Muscle of leg (tissue), 11 donors: ENCODE data around the gene MXRA8. TPM values are rescaled to one million over a fixed set of nuclear protein-coding genes. Genes with fewer than 3 reads are reported as not detected.

ENCODE experiments used
- DNase-seq: peaks from one replicate; pipeline ENCODE4 v3.0.0; 2013
- H3K27ac ChIP-seq: one replicate; pipeline ENCODE4 v1.5.1; 2013; ENCODE audit warnings: mild to moderate bottlenecking, low read length, control low read depth
- H3K27me3 ChIP-seq: one replicate; pipeline ENCODE4 v1.6.1; 2013; ENCODE audit warnings: low read length; ENCODE audit not compliant: control insufficient read depth, insufficient read depth
- H3K36me3 ChIP-seq: one replicate; pipeline ENCODE4 v1.6.1; 2013; ENCODE audit warnings: low read length; ENCODE audit not compliant: control insufficient read depth, insufficient read depth
- H3K4me1 ChIP-seq: one replicate; pipeline ENCODE4 v1.6.1; 2013; ENCODE audit warnings: low read length; ENCODE audit not compliant: control insufficient read depth, insufficient read depth
- H3K4me3 ChIP-seq: one replicate; pipeline ENCODE4 v1.5.1; 2013; ENCODE audit warnings: low read length, control low read depth
- H3K9me3 ChIP-seq: replicated peaks from 2 replicates; pipeline ENCODE4 v1.6.1; 2013; ENCODE audit warnings: low read depth, low read length; ENCODE audit not compliant: control insufficient read depth
- WGBS: methylation state at CpG from one replicate; pipeline ENCODE4 v1.1.5; 2013; ENCODE audit warnings: missing lambda C conversion rate; ENCODE audit not compliant: insufficient coverage; 5-methylcytosine and 5-hydroxymethylcytosine counted together
- polyA plus RNA-seq, 8 donors: library from polyadenylated mRNA; unstranded; fragments of 120-200 nt; gene quantifications; one replicate each; pipeline versions ENCODE4 v1.2.1 to v1.2.3, GENCODE V29; 2013; ENCODE audit warnings: inconsistent platforms in 1 of 8, low replicate concordance in 1 of 8; ENCODE audit not compliant: insufficient read length in 8 of 8, insufficient read depth in 1 of 8
- total RNA-seq: library from RNA; stranded (reverse); fragments of 120-200 nt; gene quantifications from one replicate; pipeline ENCODE4 v1.2.4, GENCODE V29; 2013

Gene MXRA8
- total and polyA plus RNA-seq, 9 donors = 56.2 to 113 (median 87.9) TPM

DNA sequence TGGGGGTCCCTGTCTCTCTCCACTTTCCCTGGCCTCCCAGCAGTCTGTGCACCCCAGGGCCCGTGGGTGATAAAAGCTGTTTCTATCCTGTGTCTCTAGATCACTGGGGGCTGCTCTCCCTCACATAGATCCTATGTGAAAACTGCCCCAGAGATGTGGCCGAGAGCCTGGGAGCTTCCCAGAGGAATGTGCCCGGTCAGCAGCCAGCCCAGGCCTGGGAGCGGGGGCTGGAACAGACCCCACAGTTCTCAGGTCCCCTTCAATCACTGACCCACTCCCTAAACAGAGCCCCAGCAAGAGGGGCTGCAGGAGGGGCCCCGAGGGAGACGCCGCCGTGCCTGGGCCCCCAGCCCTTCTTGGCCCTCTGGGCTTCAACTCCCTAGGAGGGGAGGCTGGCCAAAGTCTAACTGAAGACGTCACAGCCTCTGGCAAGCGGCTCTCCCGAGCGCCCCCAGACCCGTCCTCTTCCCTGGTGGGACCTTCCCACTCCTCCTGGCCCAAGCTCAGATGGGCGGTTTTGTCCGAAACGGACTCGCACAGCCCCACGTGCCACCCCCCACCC is 403 bp downstream of the MXRA8 start:
- Histone ChIP-seq H3K4me3 (peak overlapping the region; percentile 54), H3K27me3 (peaks cover 29% of the 10 kb centered on the region), H3K27ac (peak overlapping the region; percentile 85), H3K9me3 (no peaks in the 10 kb centered on the region), H3K4me1 (peaks cover 66% of the 10 kb centered on the region), H3K36me3 (peaks cover 11% of the 10 kb centered on the region)
- 3% methylated on average over 17 of the region's 18 CpGs for WGBS
- peak; percentile 35 for DNase-seq

GRCh38 chr1:1356796-1357401 is 1.5 kb downstream of the MXRA8 start:
- Histone ChIP-seq H3K27me3 (peaks cover 40% of the 10 kb centered on the region), H3K9me3 (no peaks in the 10 kb centered on the region), H3K36me3 (peaks cover 21% of the 10 kb centered on the region), H3K4me3 (peak overlapping the region; percentile 54), H3K4me1 (peaks cover 72% of the 10 kb centered on the region), H3K27ac (peak overlapping the region; percentile 85)
- DNase-seq = no peak
- 11% methylated on average over 23 of the region's 26 CpGs for WGBS

DNA sequence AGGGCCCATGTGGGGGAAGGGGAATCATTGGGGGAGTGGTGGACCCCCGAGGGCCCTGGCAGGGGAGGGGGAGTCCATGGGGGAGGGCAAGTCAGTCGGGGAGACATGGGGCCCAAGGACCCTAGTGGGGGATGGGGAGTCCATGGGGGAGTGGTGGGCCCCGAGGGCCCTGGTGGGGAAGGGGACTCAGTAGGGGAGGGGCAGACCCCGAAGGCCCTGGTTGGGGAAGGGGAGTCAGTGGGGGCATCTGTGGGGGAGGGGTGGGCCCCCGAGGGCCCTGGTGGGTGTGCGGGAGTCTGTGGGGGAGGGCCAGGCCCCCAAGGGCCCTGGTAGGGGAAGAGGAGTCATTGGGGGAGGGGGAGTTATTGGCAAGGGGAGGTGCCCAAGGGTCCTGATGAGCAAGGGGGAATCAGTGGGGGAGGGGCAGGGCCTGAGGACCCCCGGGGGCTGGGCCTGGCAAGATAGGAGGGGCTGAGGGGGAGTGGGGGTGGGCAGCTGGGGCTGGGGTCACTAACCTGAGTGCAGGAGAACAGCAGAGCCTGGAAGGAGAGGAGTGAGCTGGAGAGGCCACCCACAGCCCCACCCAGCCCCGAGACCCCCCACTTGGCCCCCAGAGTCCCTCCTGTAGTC is 2.1 kb downstream of the MXRA8 start:
- no peak for DNase-seq
- peaks cover 41% of the 10 kb centered on the region for H3K27me3 ChIP-seq
- peak overlapping the region; percentile 54 for H3K4me3 ChIP-seq
- peaks cover 72% of the 10 kb centered on the region for H3K4me1 ChIP-seq
- no peak overlapping the region for H3K27ac ChIP-seq
- WGBS = 35% methylated on average over 6 of the region's 8 CpGs
- no peaks in the 10 kb centered on the region for H3K9me3 ChIP-seq
- peaks cover 21% of the 10 kb centered on the region for H3K36me3 ChIP-seq

DNA sequence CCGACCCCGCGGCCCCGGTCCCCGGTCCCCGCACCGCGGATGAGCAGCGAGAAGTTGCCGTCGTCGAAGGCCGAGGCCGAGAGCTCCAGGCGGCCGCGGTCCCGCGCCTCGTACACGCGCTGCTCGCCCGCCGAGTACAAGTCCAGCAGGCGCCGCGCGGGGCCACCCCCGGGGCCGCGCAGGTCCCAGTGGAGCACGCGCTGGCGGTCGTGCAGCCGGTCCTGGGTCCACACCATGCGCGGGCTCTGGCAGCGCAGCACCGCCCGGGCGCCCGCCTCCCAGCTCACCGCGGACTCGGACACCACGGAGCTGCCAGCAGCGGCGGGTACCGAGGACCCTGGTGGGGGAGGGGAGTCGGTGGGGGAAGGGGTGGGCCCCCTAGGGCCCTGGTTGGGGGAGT is 2.9 kb downstream of the MXRA8 start:
- peak; percentile 46 for DNase-seq
- 7% methylated on average over 46 of the region's 52 CpGs for WGBS
- Histone ChIP-seq H3K4me3 (no peak overlapping the region), H3K36me3 (peaks cover 21% of the 10 kb centered on the region), H3K9me3 (no peaks in the 10 kb centered on the region), H3K4me1 (peaks cover 64% of the 10 kb centered on the region), H3K27me3 (peaks cover 41% of the 10 kb centered on the region), H3K27ac (no peak overlapping the region)

GRCh38 chr1:1354271-1355247 is 3.8 kb downstream of the MXRA8 start:
- Histone ChIP-seq H3K36me3 (peaks cover 21% of the 10 kb centered on the region), H3K4me1 (peaks cover 55% of the 10 kb centered on the region), H3K9me3 (no peaks in the 10 kb centered on the region), H3K27me3 (peaks cover 41% of the 10 kb centered on the region), H3K27ac (no peak overlapping the region), H3K4me3 (no peak overlapping the region)
- no peak for DNase-seq
- WGBS = 49% methylated on average over 90 of the region's 116 CpGs

DNA sequence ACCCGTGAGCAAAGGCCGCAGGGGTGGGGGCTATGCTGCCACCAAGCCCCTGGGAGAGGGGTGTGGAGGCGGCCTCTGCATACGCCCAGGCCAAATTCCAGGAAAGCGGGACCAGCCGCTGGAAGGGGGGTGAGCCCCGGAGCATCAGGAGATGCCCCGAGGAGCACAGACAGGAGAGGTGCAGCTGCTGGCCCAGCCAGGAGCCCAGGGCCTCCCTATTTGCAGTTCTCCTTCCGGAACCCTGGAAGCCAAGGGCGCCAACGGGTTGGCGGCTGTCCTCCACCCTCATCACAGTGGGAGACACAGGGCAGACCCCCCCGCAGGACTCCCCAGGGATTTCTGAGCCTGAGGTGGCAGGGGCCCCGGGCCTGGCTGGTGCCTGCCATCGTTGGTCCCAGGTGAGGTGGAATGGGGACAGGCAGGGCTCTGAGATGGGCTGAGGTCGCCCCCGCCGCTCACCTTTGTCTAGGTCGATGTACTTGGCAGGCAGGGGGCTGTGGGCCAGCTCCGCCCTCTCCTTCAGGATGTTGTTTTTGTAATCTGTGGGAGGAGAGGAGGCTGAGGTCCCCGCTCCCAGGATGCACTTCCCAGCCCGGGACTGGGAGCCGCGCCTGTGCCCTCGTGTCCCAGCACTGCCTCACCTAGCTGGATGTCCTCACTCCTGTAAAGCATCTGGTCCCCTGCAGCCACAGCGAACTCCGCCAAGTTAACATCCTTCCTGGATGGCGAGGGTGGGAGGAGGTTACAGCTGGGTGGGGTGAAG is 4.8 kb downstream of the MXRA8 start:
- no peak for DNase-seq
- no peak overlapping the region for H3K4me3 ChIP-seq

DNA sequence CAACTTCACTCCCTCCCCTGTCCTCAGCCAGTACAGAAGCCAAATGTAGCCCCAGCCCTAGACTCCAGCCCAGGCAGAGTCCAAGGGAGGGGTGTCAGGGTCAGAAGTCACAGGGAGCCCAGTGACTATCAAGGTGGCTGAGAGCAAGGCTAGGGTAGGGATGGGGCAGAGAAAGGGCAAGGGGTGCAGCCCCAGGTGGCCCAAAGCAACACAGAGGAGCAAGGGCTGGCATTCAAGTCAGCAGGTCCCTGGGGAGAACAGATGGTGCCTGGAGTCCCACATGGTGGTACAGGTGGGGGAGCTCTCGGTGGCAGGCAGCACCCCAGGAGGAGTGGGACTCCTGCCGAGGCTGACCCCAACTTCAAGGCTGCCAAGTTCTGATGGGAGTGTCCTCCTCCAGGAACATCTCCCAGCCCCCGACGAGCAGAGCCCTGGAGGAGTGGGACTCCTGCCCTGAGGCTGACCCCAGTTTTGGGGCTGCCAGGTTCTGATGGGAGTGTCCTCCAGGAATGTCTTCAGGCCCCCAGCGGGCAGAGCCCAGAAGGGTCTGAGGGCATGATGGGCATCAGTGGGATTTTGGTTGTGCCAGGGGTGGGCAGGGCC is 5.5 kb downstream of the MXRA8 start:
- 50% methylated on average over 2 of the region's 5 CpGs for WGBS
- Histone ChIP-seq H3K9me3 (no peaks in the 10 kb centered on the region), H3K36me3 (peaks cover 21% of the 10 kb centered on the region), H3K4me1 (peaks cover 44% of the 10 kb centered on the region), H3K27me3 (peaks cover 34% of the 10 kb centered on the region), H3K4me3 (no peak overlapping the region), H3K27ac (no peak overlapping the region)
- no peak for DNase-seq

More for the DNA sequence above, 4.8 kb downstream of the MXRA8 start:
- Histone ChIP-seq H3K27ac (no peak overlapping the region), H3K36me3 (peaks cover 21% of the 10 kb centered on the region), H3K4me1 (peaks cover 45% of the 10 kb centered on the region), H3K9me3 (no peaks in the 10 kb centered on the region), H3K27me3 (peaks cover 41% of the 10 kb centered on the region)
- 54% methylated on average over 24 of the region's 28 CpGs for WGBS

DNA sequence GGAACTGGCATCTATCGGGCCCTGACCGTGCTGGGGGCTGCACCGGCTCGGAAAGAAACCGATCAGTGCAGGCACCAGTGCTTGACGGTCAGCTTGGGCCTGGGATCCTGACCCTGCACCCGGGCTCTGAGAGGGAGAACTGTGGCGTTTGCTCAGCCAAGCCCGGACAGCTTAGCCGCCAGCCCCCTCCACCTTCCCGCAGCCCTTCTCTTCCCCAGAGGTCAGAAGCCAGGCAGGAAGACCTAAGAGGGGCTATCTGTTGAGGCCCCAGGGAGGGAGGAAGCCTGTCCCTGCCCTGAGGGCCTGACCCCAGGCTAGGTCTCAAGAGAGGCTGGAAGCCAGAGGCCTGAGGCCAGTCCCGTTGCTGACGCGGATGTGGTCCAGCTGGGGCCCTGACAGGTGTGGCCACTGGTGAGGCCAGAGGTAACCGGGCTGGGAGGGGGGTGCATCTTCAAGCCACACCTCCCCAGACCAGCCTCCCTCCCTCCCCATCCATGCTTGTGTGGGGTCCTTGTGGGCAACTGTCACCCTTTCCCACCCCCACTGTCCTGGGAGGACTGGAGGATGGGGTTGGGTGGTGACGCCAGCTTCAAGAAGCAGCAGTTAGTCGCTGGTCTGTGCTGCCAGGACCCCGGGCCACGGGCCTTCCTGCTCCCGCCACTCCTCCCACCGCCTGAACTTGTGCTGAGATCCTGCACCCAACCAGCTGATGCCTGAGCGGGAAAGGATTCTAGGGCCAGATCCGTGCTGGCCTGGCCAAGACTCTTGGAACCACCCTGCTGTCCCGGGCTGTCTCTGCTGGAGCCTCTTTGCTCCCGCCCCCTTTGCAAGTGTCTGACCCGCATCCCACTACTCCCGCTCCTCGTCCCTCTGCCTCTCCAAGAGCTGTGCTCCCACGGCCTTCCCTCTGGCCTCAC is 6.6 kb downstream of the MXRA8 start:
- DNase-seq = peak; percentile 89
- Histone ChIP-seq H3K4me1 (peaks cover 46% of the 10 kb centered on the region), H3K9me3 (no peaks in the 10 kb centered on the region), H3K36me3 (peaks cover 21% of the 10 kb centered on the region), H3K27me3 (peaks cover 31% of the 10 kb centered on the region), H3K27ac (peak overlapping the region; percentile 62), H3K4me3 (peak overlapping the region; percentile 8)
- 13% methylated on average over 22 of the region's 29 CpGs for WGBS
